Measurements from ENCODE around the gene YJU2. TPM values are rescaled to one million over a fixed set of nuclear protein-coding genes. Genes with fewer than 3 reads are reported as not detected.

Gene YJU2
- total RNA-seq, 1 experiment from 2014 or later, result 26.5 TPM

- TF ChIP-seq FOXK1 (CRISPR knock-in tag; IDR thresholded peaks at IDR 0.05) (no peak), JUN (CRISPR knock-in tag; IDR thresholded peaks at IDR 0.05) (no peak), PRRX2 (CRISPR knock-in tag; IDR thresholded peaks at IDR 0.05) (no peak), ZNF317 (CRISPR knock-in tag; IDR thresholded peaks at IDR 0.05; ENCODE audit: borderline replicate concordance, low read depth) (no peak), ZBTB21 (CRISPR knock-in tag; IDR thresholded peaks at IDR 0.05; ENCODE audit: borderline replicate concordance) (no peak), SMAD3 (CRISPR knock-in tag; IDR thresholded peaks at IDR 0.05; ENCODE audit: borderline replicate concordance) (0 out of 2 replicates have a peak, but pooled peaks have one; percentile 43), NFYB (CRISPR knock-in tag; conservative IDR thresholded peaks at IDR 0.05; ENCODE audit: low read depth) (no peak; the same call in 1 of the 2 replicates), ZNF232 (CRISPR knock-in tag; IDR thresholded peaks at IDR 0.05) (no peak), NR1H2 (CRISPR knock-in tag; IDR thresholded peaks at IDR 0.05) (no peak), IRF2 (CRISPR knock-in tag; IDR thresholded peaks at IDR 0.05; ENCODE audit: borderline replicate concordance, low read depth) (no peak), IRF1 (CRISPR knock-in tag; IDR thresholded peaks at IDR 0.05) (no peak)
- TF ChIP-seq, protein P1, sequence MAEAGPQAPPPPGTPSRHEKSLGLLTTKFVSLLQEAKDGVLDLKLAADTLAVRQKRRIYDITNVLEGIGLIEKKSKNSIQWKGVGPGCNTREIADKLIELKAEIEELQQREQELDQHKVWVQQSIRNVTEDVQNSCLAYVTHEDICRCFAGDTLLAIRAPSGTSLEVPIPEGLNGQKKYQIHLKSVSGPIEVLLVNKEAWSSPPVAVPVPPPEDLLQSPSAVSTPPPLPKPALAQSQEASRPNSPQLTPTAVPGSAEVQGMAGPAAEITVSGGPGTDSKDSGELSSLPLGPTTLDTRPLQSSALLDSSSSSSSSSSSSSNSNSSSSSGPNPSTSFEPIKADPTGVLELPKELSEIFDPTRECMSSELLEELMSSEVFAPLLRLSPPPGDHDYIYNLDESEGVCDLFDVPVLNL (CRISPR knock-in tag; IDR thresholded peaks at IDR 0.05; ENCODE audit: borderline replicate concordance, low read depth), result no peak
- TF ChIP-seq, protein P2, sequence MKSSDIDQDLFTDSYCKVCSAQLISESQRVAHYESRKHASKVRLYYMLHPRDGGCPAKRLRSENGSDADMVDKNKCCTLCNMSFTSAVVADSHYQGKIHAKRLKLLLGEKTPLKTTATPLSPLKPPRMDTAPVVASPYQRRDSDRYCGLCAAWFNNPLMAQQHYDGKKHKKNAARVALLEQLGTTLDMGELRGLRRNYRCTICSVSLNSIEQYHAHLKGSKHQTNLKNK (CRISPR knock-in tag; IDR thresholded peaks at IDR 0.05), result no peak
- TF ChIP-seq, protein P3, sequence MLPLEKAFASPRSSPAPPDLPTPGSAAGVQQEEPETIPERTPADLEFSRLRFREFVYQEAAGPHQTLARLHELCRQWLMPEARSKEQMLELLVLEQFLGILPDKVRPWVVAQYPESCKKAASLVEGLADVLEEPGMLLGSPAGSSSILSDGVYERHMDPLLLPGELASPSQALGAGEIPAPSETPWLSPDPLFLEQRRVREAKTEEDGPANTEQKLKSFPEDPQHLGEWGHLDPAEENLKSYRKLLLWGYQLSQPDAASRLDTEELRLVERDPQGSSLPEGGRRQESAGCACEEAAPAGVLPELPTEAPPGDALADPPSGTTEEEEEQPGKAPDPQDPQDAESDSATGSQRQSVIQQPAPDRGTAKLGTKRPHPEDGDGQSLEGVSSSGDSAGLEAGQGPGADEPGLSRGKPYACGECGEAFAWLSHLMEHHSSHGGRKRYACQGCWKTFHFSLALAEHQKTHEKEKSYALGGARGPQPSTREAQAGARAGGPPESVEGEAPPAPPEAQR (CRISPR knock-in tag; IDR thresholded peaks at IDR 0.05), result no peak
Observed at GRCh38 chr19:4197625-4198466, 49.0 kb upstream of the YJU2 start (continued).

DNA sequence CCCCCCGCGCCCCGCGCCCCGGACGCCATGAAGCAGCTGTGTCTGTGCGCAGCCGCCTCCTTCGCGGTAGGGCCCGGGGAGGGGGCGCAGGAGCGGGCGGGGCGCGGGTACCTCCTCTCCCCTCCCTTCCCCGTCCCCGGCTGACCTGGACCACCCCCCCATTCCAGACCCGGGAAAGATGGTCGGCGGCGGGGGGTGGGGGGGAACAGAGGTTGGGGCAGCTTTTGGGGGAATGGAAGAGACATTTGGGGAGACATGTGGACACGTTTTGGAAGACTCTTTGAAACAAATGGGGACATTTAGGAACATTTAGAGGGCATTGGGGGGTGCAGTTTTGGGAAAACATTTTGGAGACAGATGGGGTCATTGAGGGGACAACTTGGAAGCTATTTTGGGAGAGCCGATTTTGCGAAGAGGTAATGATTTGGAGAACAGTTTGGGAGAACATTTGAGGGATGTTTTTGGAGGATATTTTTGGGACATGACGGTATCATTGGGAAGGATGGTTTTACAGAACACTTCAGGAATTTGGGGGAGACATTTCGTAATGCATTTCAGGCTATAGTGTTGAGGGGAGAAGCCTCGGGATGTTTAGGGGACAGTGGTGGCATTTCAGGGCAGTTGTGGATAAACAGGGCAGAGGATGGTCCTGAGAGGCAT lies 48.3 kb upstream of the YJU2 start:
- DNase-seq (ENCODE audit: low spot score), result no peak
- peak overlapping the region; percentile 65 for H3K4me3 Mint-ChIP-seq
- CTCF ChIA-PET, result interaction anchor here (0.7 to 3.5 kb wide), 9 partner anchors 9 to 211 kb away, joined by 3 to 22 read pairs (median 6); no protein-coding TSS in a partner anchor

More for the DNA sequence above, 48.3 kb upstream of the YJU2 start:
- Mint-ChIP-seq H3K4me1 (peaks cover 18% of the 10 kb centered on the region), H3K36me3 (peaks cover 5% of the 10 kb centered on the region; the same call in 1 of the 2 replicates), H3K27ac (no peak overlapping the region), H3K9me3 (peaks cover 18% of the 10 kb centered on the region), H3K27me3 (ENCODE audit: low read depth) (peaks cover 53% of the 10 kb centered on the region)
- no peak for ATAC-seq
- POLR2A ChIA-PET, result no interaction called here
- TF ChIP-seq TP53 (CRISPR knock-in tag; IDR thresholded peaks at IDR 0.05) (no peak), MYBL2 (CRISPR knock-in tag; IDR thresholded peaks at IDR 0.05) (no peak), STAT6 (CRISPR knock-in tag; conservative IDR thresholded peaks at IDR 0.05; ENCODE audit: low read depth) (no peak), NFATC4 (CRISPR knock-in tag; IDR thresholded peaks at IDR 0.05) (no peak), USF1 (CRISPR knock-in tag; IDR thresholded peaks at IDR 0.05) (no peak), E2F1 (CRISPR knock-in tag; IDR thresholded peaks at IDR 0.05) (no peak)
- TF ChIP-seq, protein P4, sequence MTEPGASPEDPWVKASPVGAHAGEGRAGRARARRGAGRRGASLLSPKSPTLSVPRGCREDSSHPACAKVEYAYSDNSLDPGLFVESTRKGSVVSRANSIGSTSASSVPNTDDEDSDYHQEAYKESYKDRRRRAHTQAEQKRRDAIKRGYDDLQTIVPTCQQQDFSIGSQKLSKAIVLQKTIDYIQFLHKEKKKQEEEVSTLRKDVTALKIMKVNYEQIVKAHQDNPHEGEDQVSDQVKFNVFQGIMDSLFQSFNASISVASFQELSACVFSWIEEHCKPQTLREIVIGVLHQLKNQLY (CRISPR knock-in tag; IDR thresholded peaks at IDR 0.05), result no peak
- TF ChIP-seq, protein P1 (CRISPR knock-in tag; IDR thresholded peaks at IDR 0.05; ENCODE audit: borderline replicate concordance, low read depth), result no peak

Measured in WTC11 (cell line).